ENCODE results near the gene PLTP. TPM values are rescaled to one million over a fixed set of nuclear protein-coding genes. Genes with fewer than 3 reads are reported as not detected.
A peak's percentile ranks its signal among the peaks of the same experiment; 100 is the strongest.

PLTP gene
- total RNA-seq, 3 donors from 2014 or later (not counting 1 experiment from before 2014, with no cell fraction given) = 0.63 to 3.5 (median 3.2) TPM

DNA sequence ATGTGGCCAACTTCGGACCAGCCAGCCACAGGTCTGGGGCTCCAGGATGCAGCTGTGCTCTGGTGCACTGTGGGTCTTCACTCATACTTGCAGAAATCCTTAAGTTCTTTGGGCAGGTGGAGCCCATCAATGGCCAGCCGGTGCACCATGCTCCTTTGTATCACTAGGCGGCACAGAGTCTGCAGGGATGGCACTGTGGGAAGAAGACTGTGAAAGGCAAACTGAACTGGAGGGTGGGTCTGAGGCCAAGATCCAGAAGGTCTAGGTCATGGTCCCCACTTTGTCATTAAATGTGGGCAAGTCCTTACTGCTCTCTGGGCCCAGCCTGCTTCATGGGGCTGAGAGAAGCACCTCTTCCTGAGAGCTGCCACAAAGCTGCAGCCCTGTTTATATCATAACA lies 23.3 kb downstream of the PLTP start:
- Mint-ChIP-seq H3K9me3 (no peaks in the 10 kb centered on the region), H3K36me3 (no peaks in the 10 kb centered on the region), H3K27me3 (ENCODE audit: low read depth in 2 of 2) (no peaks in the 10 kb centered on the region), H3K4me1 (peaks cover 5 to 24% of the 10 kb centered on the region in 2 donors), H3K27ac (no peak overlapping the region), H3K4me3 (peak overlapping the region; percentile 52)
- DNase-seq = no peak
- Histone ChIP-seq H3K27ac (ENCODE audit: low read length) (no peak overlapping the region), H3K36me3 (ENCODE audit: control insufficient read depth, insufficient read depth, low read length) (no peaks in the 10 kb centered on the region), H3K4me3 (ENCODE audit: low read length) (no peak overlapping the region), H3K4me1 (ENCODE audit: control insufficient read depth, insufficient read depth, low read length) (peaks cover 35% of the 10 kb centered on the region), H3K9me3 (ENCODE audit: control insufficient read depth, insufficient read depth, low read length) (no peaks in the 10 kb centered on the region), H3K27me3 (ENCODE audit: control insufficient read depth, insufficient read depth, low read length) (no peaks in the 10 kb centered on the region)
- 82% methylated on average over 3 of the region's 3 CpGs for WGBS (ENCODE audit: insufficient coverage)
- intact Hi-C loops (cut with micrococcal nuclease) = no loop called here
- TF ChIP-seq, protein P1, sequence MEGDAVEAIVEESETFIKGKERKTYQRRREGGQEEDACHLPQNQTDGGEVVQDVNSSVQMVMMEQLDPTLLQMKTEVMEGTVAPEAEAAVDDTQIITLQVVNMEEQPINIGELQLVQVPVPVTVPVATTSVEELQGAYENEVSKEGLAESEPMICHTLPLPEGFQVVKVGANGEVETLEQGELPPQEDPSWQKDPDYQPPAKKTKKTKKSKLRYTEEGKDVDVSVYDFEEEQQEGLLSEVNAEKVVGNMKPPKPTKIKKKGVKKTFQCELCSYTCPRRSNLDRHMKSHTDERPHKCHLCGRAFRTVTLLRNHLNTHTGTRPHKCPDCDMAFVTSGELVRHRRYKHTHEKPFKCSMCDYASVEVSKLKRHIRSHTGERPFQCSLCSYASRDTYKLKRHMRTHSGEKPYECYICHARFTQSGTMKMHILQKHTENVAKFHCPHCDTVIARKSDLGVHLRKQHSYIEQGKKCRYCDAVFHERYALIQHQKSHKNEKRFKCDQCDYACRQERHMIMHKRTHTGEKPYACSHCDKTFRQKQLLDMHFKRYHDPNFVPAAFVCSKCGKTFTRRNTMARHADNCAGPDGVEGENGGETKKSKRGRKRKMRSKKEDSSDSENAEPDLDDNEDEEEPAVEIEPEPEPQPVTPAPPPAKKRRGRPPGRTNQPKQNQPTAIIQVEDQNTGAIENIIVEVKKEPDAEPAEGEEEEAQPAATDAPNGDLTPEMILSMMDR (IDR thresholded peaks at IDR 0.05) = no peak
- ATAC-seq = no peak

DNA sequence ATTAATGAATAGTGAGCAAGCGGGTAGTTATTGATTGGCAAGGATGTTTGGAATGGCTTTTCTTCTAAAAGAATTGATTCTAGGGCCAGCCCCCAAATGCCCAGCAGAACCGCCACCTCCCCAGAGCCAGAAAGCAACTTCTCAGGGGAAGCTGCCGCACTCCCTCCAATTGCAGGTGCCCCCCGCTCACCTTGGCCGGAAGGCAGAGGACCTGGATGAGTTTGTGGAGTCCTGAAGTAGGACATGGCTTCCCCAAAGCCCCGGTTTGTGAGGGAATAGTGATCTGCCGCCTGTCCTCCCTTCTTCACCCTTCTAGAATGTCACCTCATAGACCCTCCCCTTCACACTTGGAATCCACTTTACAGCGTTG lies 24.6 kb downstream of the PLTP start, which contains the start of gene SPATA25:
TSS of gene SPATA25 (minus strand) at position 277 of the 370 bp plus-strand sequence. CDS start at position 245, 32 bp downstream.
- no peaks in the 10 kb centered on the region for H3K9me3 Mint-ChIP-seq
- H3K4me1 Mint-ChIP-seq = peaks cover 8 to 21% of the 10 kb centered on the region in 2 donors
- H3K36me3 Mint-ChIP-seq = no peaks in the 10 kb centered on the region
- Histone ChIP-seq H3K27ac (ENCODE audit: low read length) (no peak within 1 kb of the TSS), H3K36me3 (ENCODE audit: control insufficient read depth, insufficient read depth, low read length) (no peaks in the 10 kb centered on the region), H3K4me3 (ENCODE audit: low read length) (no peak within 1 kb of the TSS), H3K9me3 (ENCODE audit: control insufficient read depth, insufficient read depth, low read length) (no peaks in the 10 kb centered on the region), H3K27me3 (ENCODE audit: control insufficient read depth, insufficient read depth, low read length) (no peaks in the 10 kb centered on the region), H3K4me1 (ENCODE audit: control insufficient read depth, insufficient read depth, low read length) (peaks cover 22% of the 10 kb centered on the region)
- H3K4me3 Mint-ChIP-seq = no peak within 1 kb of the TSS
- no peak within 1 kb of the TSS for H3K27ac Mint-ChIP-seq
- no peak for ATAC-seq
- intact Hi-C loops (cut with micrococcal nuclease) = no loop called here
- no peaks in the 10 kb centered on the region for H3K27me3 Mint-ChIP-seq (ENCODE audit: low read depth in 2 of 2)
- 98% methylated on average over 8 of the region's 8 CpGs for WGBS (ENCODE audit: insufficient coverage)
- no peak for DNase-seq
- TF ChIP-seq, protein P1 (IDR thresholded peaks at IDR 0.05) = no peak

DNA sequence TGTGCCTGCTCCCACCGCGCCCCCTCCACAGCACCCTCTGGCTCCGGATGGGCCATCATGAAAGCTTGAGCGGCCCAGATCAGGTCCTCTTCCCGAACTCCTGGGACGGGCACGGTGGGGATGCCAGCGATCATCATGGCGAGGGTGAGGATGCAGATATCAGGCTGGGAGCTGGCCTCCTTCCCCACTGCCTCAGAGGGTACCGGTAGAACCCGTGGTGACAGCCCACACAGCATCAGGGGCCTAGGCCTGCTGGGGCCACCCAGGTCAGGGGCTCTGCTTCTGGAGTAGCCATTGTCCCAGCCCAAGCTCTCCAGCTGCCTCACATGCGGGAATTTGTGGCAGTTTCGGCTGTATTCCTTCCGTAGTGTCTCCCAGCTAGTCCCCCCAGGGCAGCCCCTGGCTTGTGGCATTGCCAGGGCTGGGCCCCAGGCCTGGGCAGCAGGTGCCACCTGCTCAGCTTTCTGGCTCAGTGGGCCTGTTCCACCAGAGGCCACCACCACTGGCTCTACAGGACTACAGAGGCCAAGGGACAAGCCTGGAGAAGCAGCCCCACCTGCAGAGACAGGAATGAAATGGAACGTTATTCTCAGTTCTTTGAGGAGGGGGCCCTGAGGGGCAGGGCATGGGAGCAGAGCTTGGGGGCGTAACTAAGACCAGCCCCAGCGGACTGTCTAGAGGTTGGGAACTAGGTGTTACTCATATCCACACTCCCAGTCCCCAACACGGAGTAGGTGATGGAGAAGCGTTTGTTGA lies 25.2 kb downstream of the PLTP start:
- H3K4me3 ChIP-seq (ENCODE audit: low read length) = no peak overlapping the region
- intact Hi-C loops (cut with micrococcal nuclease) = no loop called here
- Mint-ChIP-seq H3K9me3 (no peaks in the 10 kb centered on the region), H3K27me3 (ENCODE audit: low read depth in 2 of 2) (no peaks in the 10 kb centered on the region), H3K4me3 (no peak overlapping the region), H3K36me3 (no peaks in the 10 kb centered on the region), H3K27ac (no peak overlapping the region), H3K4me1 (peaks cover 12 to 20% of the 10 kb centered on the region in 2 donors)
- H3K27me3 ChIP-seq (ENCODE audit: control insufficient read depth, insufficient read depth, low read length) = no peaks in the 10 kb centered on the region
- TF ChIP-seq, protein P1 (IDR thresholded peaks at IDR 0.05) = no peak
- WGBS (ENCODE audit: insufficient coverage) = 96% methylated on average over 17 of the region's 19 CpGs
- DNase-seq = no peak
- H3K36me3 ChIP-seq (ENCODE audit: control insufficient read depth, insufficient read depth, low read length) = no peaks in the 10 kb centered on the region
- no peaks in the 10 kb centered on the region for H3K9me3 ChIP-seq (ENCODE audit: control insufficient read depth, insufficient read depth, low read length)
- no peak overlapping the region for H3K27ac ChIP-seq (ENCODE audit: low read length)
- ATAC-seq = no peak
- H3K4me1 ChIP-seq (ENCODE audit: control insufficient read depth, insufficient read depth, low read length) = peaks cover 16% of the 10 kb centered on the region

DNA sequence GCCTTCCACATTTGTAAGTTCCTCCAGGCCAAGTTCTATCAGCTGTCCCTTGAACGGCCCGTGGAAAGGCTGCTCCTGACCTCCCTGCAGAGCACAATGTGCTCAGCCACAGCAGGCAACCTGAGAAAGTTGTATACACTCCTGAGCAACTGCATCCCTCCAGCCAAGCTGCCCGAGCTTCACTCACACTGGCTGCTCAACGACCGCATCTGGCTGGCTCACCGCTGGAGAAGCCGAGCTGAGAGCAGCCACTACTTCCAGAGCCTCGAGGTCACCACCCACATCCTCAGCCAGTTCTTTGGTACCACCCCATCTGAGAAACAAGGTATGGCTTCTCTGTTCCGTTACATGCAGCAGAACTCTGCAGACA lies 28.9 kb downstream of the PLTP start:
- no peaks in the 10 kb centered on the region for H3K9me3 ChIP-seq (ENCODE audit: control insufficient read depth, insufficient read depth, low read length)
- 95% methylated on average over 9 of the region's 9 CpGs for WGBS (ENCODE audit: insufficient coverage)
- peaks cover 12% of the 10 kb centered on the region for H3K4me1 ChIP-seq (ENCODE audit: control insufficient read depth, insufficient read depth, low read length)
- intact Hi-C loops (cut with micrococcal nuclease) = no loop called here
- no peaks in the 10 kb centered on the region for H3K36me3 Mint-ChIP-seq
- no peak overlapping the region for H3K4me3 Mint-ChIP-seq
- DNase-seq (no peak), ATAC-seq (no peak)
- peaks cover 5% of the 10 kb centered on the region for H3K36me3 ChIP-seq (ENCODE audit: control insufficient read depth, insufficient read depth, low read length)
- H3K4me1 Mint-ChIP-seq = peaks cover 18% of the 10 kb centered on the region in 2 donors
- no peaks in the 10 kb centered on the region for H3K27me3 ChIP-seq (ENCODE audit: control insufficient read depth, insufficient read depth, low read length)
- H3K4me3 ChIP-seq (ENCODE audit: low read length) = no peak overlapping the region
- H3K9me3 Mint-ChIP-seq = no peaks in the 10 kb centered on the region
- no peak overlapping the region for H3K27ac ChIP-seq (ENCODE audit: low read length)
- TF ChIP-seq, protein P1 (IDR thresholded peaks at IDR 0.05) = no peak
- H3K27ac Mint-ChIP-seq = no peak overlapping the region
- peaks cover 0 to 4% of the 10 kb centered on the region in 2 donors for H3K27me3 Mint-ChIP-seq (ENCODE audit: low read depth in 2 of 2)

Data from natural killer cell (primary cell).